Keratinocyte (primary cell): ENCODE data around the gene HDLBP.

Source experiments
- EZH2 ChIP-seq: IDR thresholded peaks from one replicate; pipeline ENCODE4 v1.6.1; 2012; ENCODE audit warnings: inconsistent platforms, mild to moderate bottlenecking, low read length, moderate library complexity
- TF ChIP-seq, protein P1 (sequence below), 3 experiments: IDR thresholded peaks in 1 of 3; conservative IDR thresholded peaks in 1 of 3; optimal IDR thresholded peaks in 1 of 3; 2 replicates in 2 of 3; 3 replicates in 1 of 3; pipeline versions ENCODE3 to v1.5.1; 2011; ENCODE audit warnings: low read length in 3 of 3, mild to moderate bottlenecking in 3 of 3, moderate library complexity in 2 of 3, control low read depth in 1 of 3, inconsistent platforms in 1 of 3; ENCODE audit not compliant: insufficient read depth in 2 of 3; ENCODE audit errors: extremely low read depth in 1 of 3

DNA sequence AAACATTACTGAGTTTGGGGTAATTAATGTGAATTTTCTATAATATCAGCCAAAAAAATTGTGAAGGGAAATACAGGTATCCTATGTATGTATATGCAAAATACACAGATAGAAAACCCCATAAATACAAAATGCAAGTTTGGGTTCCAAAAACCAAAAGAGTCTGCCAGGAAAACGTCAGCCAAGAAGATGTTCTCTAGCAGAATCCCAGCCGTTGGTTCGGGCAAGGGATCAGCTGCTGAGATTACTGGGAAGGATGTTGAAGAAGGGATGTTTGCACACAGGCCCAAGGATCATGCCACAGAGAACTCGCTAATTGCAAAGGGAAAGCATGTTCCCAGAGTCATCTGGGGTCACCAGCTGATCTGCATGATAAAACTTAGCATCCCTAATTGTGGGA, 136.5 kb downstream of the HDLBP start:
- TF ChIP-seq, protein P1, sequence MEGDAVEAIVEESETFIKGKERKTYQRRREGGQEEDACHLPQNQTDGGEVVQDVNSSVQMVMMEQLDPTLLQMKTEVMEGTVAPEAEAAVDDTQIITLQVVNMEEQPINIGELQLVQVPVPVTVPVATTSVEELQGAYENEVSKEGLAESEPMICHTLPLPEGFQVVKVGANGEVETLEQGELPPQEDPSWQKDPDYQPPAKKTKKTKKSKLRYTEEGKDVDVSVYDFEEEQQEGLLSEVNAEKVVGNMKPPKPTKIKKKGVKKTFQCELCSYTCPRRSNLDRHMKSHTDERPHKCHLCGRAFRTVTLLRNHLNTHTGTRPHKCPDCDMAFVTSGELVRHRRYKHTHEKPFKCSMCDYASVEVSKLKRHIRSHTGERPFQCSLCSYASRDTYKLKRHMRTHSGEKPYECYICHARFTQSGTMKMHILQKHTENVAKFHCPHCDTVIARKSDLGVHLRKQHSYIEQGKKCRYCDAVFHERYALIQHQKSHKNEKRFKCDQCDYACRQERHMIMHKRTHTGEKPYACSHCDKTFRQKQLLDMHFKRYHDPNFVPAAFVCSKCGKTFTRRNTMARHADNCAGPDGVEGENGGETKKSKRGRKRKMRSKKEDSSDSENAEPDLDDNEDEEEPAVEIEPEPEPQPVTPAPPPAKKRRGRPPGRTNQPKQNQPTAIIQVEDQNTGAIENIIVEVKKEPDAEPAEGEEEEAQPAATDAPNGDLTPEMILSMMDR (optimal IDR thresholded peaks at IDR 0.05 in 1 of 3, IDR thresholded peaks at IDR 0.05 in 1 of 3, conservative IDR thresholded peaks at IDR 0.05 in 1 of 3; ENCODE audit: extremely low read depth in 1 of 3, insufficient read depth in 2 of 3, low read length in 3 of 3) = no peak
- no peak for TF ChIP-seq EZH2
